HCT116 (cell line): Measurements from ENCODE around the gene LGALS7. TPM values are rescaled to one million over a fixed set of nuclear protein-coding genes. Genes with fewer than 3 reads are reported as not detected.

Experiments used
- ATAC-seq: fragments of 200-7000 bp; cut with Tn5 transposase; 2 replicates; pipeline ENCODE4 v1.9.1; 2020; ENCODE audit warnings: mild to moderate bottlenecking, moderate library complexity
- BruUV-seq: library from RNA; stranded (reverse); fragments of 400-500 nt; replicated peaks from 2 replicates; lab custom pipeline; 2021; lab: Mats Ljungman, UMichigan
- CTCF ChIA-PET: fragments of 300-600 bp; sonication (Branson Sonifier 250); formaldehyde crosslinking; loops from one replicate; lab custom pipeline; 2021; ENCODE audit warnings: antibody characterized with exemption; lab: Charles Lee
- POLR2A ChIA-PET: fragments of 300-600, 350-600 bp; sonication (Branson Sonifier 250); formaldehyde crosslinking; loops from one replicate; lab custom pipeline; 2021; ENCODE audit warnings: antibody characterized with exemption; lab: Charles Lee
- RAD21 ChIA-PET, 2 experiments: fragments of 300-600 bp; sonication (Branson Sonifier 250); formaldehyde crosslinking; loops; one replicate each; lab custom pipeline; 2023; ENCODE audit warnings: low total read pairs in 2 of 2; ENCODE audit not compliant: uncharacterized antibody in 2 of 2, unreplicated experiment in 2 of 2, low non-redundant PET in 1 of 2; lab: Charles Lee
- DNase-seq: peaks from one replicate; pipeline ENCODE4 v3.0.0-alpha.2; 2010; ENCODE audit warnings: low read depth, low spot score
- H2AFZ ChIP-seq: fragments of 200-600 bp; shearing (Covaris generic), sonication (generic); 2 replicates; pipeline ENCODE4 v1.6.1; 2017; ENCODE audit warnings: low read depth, mixed run types, mixed read lengths, antibody characterized with exemption, low read length; ENCODE audit not compliant: poor library complexity, severe bottlenecking
- H3K27ac ChIP-seq: 2 replicates; pipeline ENCODE4 v1.5.1; 2012; ENCODE audit warnings: low read depth, low read length
- H3K27me3 ChIP-seq: fragments of 200-600 bp; sonication (generic); 2 replicates; pipeline ENCODE4 v1.6.1; 2016; ENCODE audit warnings: mixed run types, low read length, mixed read lengths; ENCODE audit not compliant: insufficient read depth
- H3K36me3 ChIP-seq, 2 experiments: fragments of 200-500 bp in 1 of 2; fragments of 200-600 bp in 1 of 2; sonication (Bioruptor generic) in 1 of 2; sonication (generic) in 1 of 2; 2 replicates each; pipeline versions ENCODE4 v1.5.1 to v1.6.1; 2014 to 2016; ENCODE audit warnings: low read length in 2 of 2, inconsistent platforms in 1 of 2, mixed read lengths in 1 of 2, mixed run types in 1 of 2; ENCODE audit not compliant: insufficient read depth in 2 of 2, control insufficient read depth in 1 of 2
- H3K4me1 ChIP-seq, 2 experiments: fragments of 200-600 bp in 1 of 2; sonication (generic) in 1 of 2; 2 replicates each; pipeline versions ENCODE4 v1.5.1 to v1.6.1; 2012 to 2017; ENCODE audit warnings: low read length in 2 of 2, inconsistent platforms in 1 of 2, mild to moderate bottlenecking in 1 of 2, mixed read lengths in 1 of 2, mixed run types in 1 of 2, moderate library complexity in 1 of 2; ENCODE audit not compliant: insufficient read depth in 2 of 2, control insufficient read depth in 1 of 2
- H3K4me2 ChIP-seq: fragments of 200-600 bp; sonication (generic); 2 replicates; pipeline ENCODE4 v1.6.1; 2017; ENCODE audit warnings: mixed run types, low read length, mixed read lengths
- H3K4me3 ChIP-seq, 2 experiments: fragments of 200-600 bp in 1 of 2; sonication (generic) in 1 of 2; replicated peaks in 1 of 2; 2 replicates each; pipeline ENCODE4 v1.5.1; 2011 to 2016; ENCODE audit warnings: low read length in 2 of 2, control low read depth in 1 of 2, low read depth in 1 of 2, mild to moderate bottlenecking in 1 of 2, mixed read lengths in 1 of 2, mixed run types in 1 of 2
- H3K79me2 ChIP-seq: fragments of 200-600 bp; sonication (generic); 2 replicates; pipeline ENCODE4 v1.6.1; 2017; ENCODE audit warnings: mild to moderate bottlenecking, mixed run types, low read length, moderate library complexity, mixed read lengths; ENCODE audit not compliant: insufficient read depth
- H3K9ac ChIP-seq: fragments of 200-600 bp; sonication (generic); 2 replicates; pipeline ENCODE4 v1.6.1; 2016; ENCODE audit warnings: low read length, mixed read lengths
- H3K9me2 ChIP-seq: fragments of 200-600 bp; sonication (generic), shearing (Covaris generic); 2 replicates; pipeline ENCODE4 v1.6.1; 2017; ENCODE audit warnings: mixed run types, mild to moderate bottlenecking, moderate library complexity; ENCODE audit not compliant: insufficient read depth
- H3K9me3 ChIP-seq, 2 experiments: fragments of 200-500 bp in 1 of 2; fragments of 200-600 bp in 1 of 2; sonication (Bioruptor generic) in 1 of 2; sonication (generic) in 1 of 2; 2 replicates each; pipeline ENCODE4 v1.6.1; 2014 to 2017; ENCODE audit warnings: low read length in 2 of 2, mixed read lengths in 2 of 2, inconsistent platforms in 1 of 2, low read depth in 1 of 2, mild to moderate bottlenecking in 1 of 2, mixed run types in 1 of 2, moderate library complexity in 1 of 2; ENCODE audit not compliant: control insufficient read depth in 1 of 2, insufficient read depth in 1 of 2
- H4K20me1 ChIP-seq: fragments of 200-600 bp; sonication (generic), shearing (Covaris generic); 2 replicates; pipeline ENCODE4 v1.6.1; 2017; ENCODE audit warnings: mixed run types, mild to moderate bottlenecking, moderate library complexity; ENCODE audit not compliant: insufficient read depth
- ELF1 ChIP-seq: IDR thresholded peaks from 2 replicates; pipeline ENCODE4 v1.6.1; 2012; ENCODE audit warnings: low read depth, borderline replicate concordance
- JUND ChIP-seq: IDR thresholded peaks from 2 replicates; pipeline ENCODE4 v1.6.1; 2012
- POLR2AphosphoS5 ChIP-seq: IDR thresholded peaks from 2 replicates; pipeline ENCODE4 v1.6.1; 2011; ENCODE audit warnings: mild to moderate bottlenecking, low read depth, low read length, moderate library complexity
- SRF ChIP-seq: IDR thresholded peaks from 2 replicates; pipeline ENCODE4 v1.6.1; 2012; ENCODE audit warnings: low read depth
- TCF7L2 ChIP-seq: IDR thresholded peaks from 2 replicates; pipeline ENCODE4 v1.7.0; 2011; ENCODE audit warnings: borderline replicate concordance, inconsistent platforms; ENCODE audit not compliant: insufficient read depth, insufficient read length; ENCODE audit errors: extremely low read depth
- YY1 ChIP-seq: IDR thresholded peaks from 2 replicates; pipeline ENCODE4 v1.6.1; 2011; ENCODE audit warnings: low read length, low read depth, moderate library complexity, mild to moderate bottlenecking; ENCODE audit not compliant: insufficient replicate concordance; ENCODE audit errors: extremely low read depth
- ZFX ChIP-seq: fragments of 450-650 bp; IDR thresholded peaks from 2 replicates; pipeline ENCODE4 v1.6.1; 2017
- ZNF274 ChIP-seq: fragments of 200-500 bp; sonication (Bioruptor generic); IDR thresholded peaks from 2 replicates; pipeline ENCODE4 v1.6.1; 2014; ENCODE audit warnings: mild to moderate bottlenecking, low read depth, low read length, inconsistent platforms
- intact Hi-C: fragments of 100-400 bp; cut with micrococcal nuclease; formaldehyde crosslinking; loops from 2 replicates; pipeline ENCODE4 v1.10.0; 2022
- total RNA-seq: library from RNA; stranded (reverse); gene quantifications from one replicate; pipeline ENCODE4 v1.2.1, GENCODE V29; 2021; ENCODE audit not compliant: unreplicated experiment
- TF ChIP-seq, protein P1 (sequence below): IDR thresholded peaks from 2 replicates; pipeline ENCODE4 v1.6.1; 2012; ENCODE audit warnings: low read depth
- TF ChIP-seq, protein P2 (sequence below): IDR thresholded peaks from 2 replicates; pipeline ENCODE4 v1.6.1; 2011; ENCODE audit warnings: mild to moderate bottlenecking, low read length, moderate library complexity; ENCODE audit not compliant: insufficient replicate concordance; ENCODE audit errors: extremely low read depth

Gene LGALS7
- total RNA-seq, 1 experiment from 2014 or later, result not detected

- Histone ChIP-seq H3K27ac (no peak within 1 kb of the TSS), H2AFZ (no peak within 1 kb of the TSS), H3K36me3 (no peaks in the 10 kb centered on the region), H3K27me3 (no peaks in the 10 kb centered on the region), H3K4me2 (no peak within 1 kb of the TSS), H3K9ac (no peak within 1 kb of the TSS), H3K4me3 (no peak within 1 kb of the TSS), H3K9me2 (no peaks in the 10 kb centered on the region), H3K4me1 (no peaks in the 10 kb centered on the region), H4K20me1 (no peaks in the 10 kb centered on the region), H3K9me3 (no peaks in the 10 kb centered on the region), H3K79me2 (no peaks in the 10 kb centered on the region)
- no TSS peak for BruUV-seq
- intact Hi-C loops, result no loop called here
- ATAC-seq (no peak), DNase-seq (no peak)
- ChIA-PET CTCF (no interaction called here), POLR2A (no interaction called here), RAD21 (interaction anchor here in 1 of 2 experiments (0.6 kb wide), 1 partner anchor 7 kb away, joined by 3 read pairs; no protein-coding TSS in a partner anchor)
- TF ChIP-seq YY1 (no peak), ELF1 (no peak), ZNF274 (no peak), ZFX (no peak)
Observed at GRCh38 chr19:38744298-38744681, 29.0 kb downstream of the LGALS7 start, which contains the start of gene CAPN12. TSS of gene CAPN12 (minus strand) at chr19:38744474. CDS start at chr19:38744165, 309 bp downstream.

DNA sequence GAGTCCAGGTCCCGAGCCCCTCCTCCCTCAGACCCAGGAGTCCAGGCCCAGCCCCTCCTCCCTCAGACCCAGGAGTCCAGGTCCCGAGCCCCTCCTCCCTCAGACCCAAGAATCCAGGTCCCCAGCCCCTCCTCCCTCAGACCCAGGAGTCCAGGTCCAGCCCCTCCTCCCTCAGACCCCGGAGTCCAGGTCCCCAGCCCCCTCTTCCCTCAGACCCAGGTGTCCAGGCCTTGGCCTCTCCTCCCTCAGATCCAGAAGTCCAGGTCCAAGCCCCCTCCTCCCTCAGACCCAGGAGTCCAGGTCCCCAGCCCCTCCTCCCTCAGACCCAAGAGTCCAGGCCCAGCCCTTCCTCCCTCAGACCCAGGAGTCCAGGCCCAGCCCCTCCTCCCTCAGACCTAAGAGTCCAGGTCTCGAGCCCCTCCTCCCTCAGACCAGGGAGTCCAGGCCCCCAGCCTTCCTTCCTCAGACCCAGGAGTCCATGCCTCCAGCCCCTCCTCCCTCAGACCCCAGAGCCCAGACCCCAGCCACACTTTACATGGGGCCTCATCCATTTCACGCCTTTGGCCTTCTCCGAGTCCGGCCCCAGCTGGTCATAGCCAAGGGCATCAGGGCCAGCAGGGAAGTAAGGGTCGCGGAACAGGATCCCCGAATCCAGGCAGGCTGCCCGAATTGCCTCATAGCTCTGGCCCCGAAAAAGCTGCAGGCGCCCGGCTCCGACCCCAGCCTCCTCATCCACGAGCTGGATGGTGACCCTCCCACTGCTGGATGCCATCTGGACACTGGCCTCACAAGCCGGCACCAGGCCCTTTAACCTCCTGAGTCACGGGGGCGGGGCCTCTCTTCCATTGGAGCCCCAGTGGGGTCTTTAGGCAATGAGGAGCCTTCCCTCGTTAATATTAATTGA, 29.7 kb downstream of the LGALS7 start:
- H3K4me2 ChIP-seq, result no peak overlapping the region
- DNase-seq (no peak), ATAC-seq (no peak)
- no peak overlapping the region for H3K9ac ChIP-seq
- no peak overlapping the region for H2AFZ ChIP-seq
- H3K9me3 ChIP-seq, result no peaks in the 10 kb centered on the region
- no peaks in the 10 kb centered on the region for H3K9me2 ChIP-seq
- no peak overlapping the region for H3K27ac ChIP-seq
- intact Hi-C loops, result no loop called here
- H4K20me1 ChIP-seq, result no peaks in the 10 kb centered on the region
- H3K27me3 ChIP-seq, result no peaks in the 10 kb centered on the region
- no peaks in the 10 kb centered on the region for H3K36me3 ChIP-seq
- RAD21 ChIA-PET, result no interaction called here
- CTCF ChIA-PET, result no interaction called here
- no peak overlapping the region for H3K4me3 ChIP-seq
- POLR2A ChIA-PET, result no interaction called here
- no TSS peak for BruUV-seq
- no peaks in the 10 kb centered on the region for H3K4me1 ChIP-seq
- H3K79me2 ChIP-seq, result no peaks in the 10 kb centered on the region
- TF ChIP-seq SRF, result no peak
- TF ChIP-seq TCF7L2, result no peak
- TF ChIP-seq, protein P1, sequence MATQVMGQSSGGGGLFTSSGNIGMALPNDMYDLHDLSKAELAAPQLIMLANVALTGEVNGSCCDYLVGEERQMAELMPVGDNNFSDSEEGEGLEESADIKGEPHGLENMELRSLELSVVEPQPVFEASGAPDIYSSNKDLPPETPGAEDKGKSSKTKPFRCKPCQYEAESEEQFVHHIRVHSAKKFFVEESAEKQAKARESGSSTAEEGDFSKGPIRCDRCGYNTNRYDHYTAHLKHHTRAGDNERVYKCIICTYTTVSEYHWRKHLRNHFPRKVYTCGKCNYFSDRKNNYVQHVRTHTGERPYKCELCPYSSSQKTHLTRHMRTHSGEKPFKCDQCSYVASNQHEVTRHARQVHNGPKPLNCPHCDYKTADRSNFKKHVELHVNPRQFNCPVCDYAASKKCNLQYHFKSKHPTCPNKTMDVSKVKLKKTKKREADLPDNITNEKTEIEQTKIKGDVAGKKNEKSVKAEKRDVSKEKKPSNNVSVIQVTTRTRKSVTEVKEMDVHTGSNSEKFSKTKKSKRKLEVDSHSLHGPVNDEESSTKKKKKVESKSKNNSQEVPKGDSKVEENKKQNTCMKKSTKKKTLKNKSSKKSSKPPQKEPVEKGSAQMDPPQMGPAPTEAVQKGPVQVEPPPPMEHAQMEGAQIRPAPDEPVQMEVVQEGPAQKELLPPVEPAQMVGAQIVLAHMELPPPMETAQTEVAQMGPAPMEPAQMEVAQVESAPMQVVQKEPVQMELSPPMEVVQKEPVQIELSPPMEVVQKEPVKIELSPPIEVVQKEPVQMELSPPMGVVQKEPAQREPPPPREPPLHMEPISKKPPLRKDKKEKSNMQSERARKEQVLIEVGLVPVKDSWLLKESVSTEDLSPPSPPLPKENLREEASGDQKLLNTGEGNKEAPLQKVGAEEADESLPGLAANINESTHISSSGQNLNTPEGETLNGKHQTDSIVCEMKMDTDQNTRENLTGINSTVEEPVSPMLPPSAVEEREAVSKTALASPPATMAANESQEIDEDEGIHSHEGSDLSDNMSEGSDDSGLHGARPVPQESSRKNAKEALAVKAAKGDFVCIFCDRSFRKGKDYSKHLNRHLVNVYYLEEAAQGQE, result no peak
- TF ChIP-seq JUND, result no peak
- no peak for TF ChIP-seq ELF1
- no peak for TF ChIP-seq POLR2AphosphoS5
- TF ChIP-seq, protein P2, sequence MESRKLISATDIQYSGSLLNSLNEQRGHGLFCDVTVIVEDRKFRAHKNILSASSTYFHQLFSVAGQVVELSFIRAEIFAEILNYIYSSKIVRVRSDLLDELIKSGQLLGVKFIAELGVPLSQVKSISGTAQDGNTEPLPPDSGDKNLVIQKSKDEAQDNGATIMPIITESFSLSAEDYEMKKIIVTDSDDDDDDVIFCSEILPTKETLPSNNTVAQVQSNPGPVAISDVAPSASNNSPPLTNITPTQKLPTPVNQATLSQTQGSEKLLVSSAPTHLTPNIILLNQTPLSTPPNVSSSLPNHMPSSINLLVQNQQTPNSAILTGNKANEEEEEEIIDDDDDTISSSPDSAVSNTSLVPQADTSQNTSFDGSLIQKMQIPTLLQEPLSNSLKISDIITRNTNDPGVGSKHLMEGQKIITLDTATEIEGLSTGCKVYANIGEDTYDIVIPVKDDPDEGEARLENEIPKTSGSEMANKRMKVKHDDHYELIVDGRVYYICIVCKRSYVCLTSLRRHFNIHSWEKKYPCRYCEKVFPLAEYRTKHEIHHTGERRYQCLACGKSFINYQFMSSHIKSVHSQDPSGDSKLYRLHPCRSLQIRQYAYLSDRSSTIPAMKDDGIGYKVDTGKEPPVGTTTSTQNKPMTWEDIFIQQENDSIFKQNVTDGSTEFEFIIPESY, result no peak
- no peak for TF ChIP-seq YY1
